ENCODE data around the gene NT5DC3. TPM values are rescaled to one million over a fixed set of nuclear protein-coding genes. Genes with fewer than 3 reads are reported as not detected.

NT5DC3 gene
- total and polyA plus RNA-seq, 9 of the 15 experiments (the other 6 are each of a cell fraction or from before 2014, with no cell fraction given), result 6.3 to 33.5 (median 24.5) TPM

- 78% methylated on average over 5 of the region's 5 CpGs for WGBS (ENCODE audit: insufficient coverage, low coverage, missing lambda C conversion rate)
- no peak for ATAC-seq
- peaks cover 2% of the 10 kb centered on the region; the same call in 1 of the 2 replicates for H3K9me3 ChIP-seq (replicated peaks; ENCODE audit: control insufficient read depth, insufficient read depth, low read depth, low read length)
- FAIRE-seq, result no peak
- peaks cover 65% of the 10 kb centered on the region for H3K79me2 ChIP-seq (ENCODE audit: control insufficient read depth, insufficient read depth, low read length)
- ChIA-PET CTCF (ENCODE audit: low intra/inter-chr PET ratio) (no interaction called here), POLR2A (interaction anchor here (0.6 kb wide), 1 partner anchor 328 kb away, joined by 3 read pairs; the partner anchor contains the start of gene NFYB)
- DNase-seq (ENCODE audit: extremely low read depth in 1 of 4, low spot score in 3 of 4), result peak in 2 of 4 experiments; percentile 18 to 22
- peaks cover 7% of the 10 kb centered on the region for H3K9me1 ChIP-seq (ENCODE audit: control insufficient read depth, insufficient read depth, low read length)
- intact Hi-C loops (cut with micrococcal nuclease), result no loop called here
- H2AFZ ChIP-seq (ENCODE audit: low read depth, low read length), result no peak overlapping the region
- H3K36me3 ChIP-seq (ENCODE audit: control insufficient read depth, insufficient read depth, low read length), result peaks cover 87% of the 10 kb centered on the region
- no peak overlapping the region for H3K4me3 ChIP-seq
- peaks cover 23 to 55% of the 10 kb centered on the region in 2 experiments for H3K4me1 ChIP-seq (replicated peaks in 1 of 2; ENCODE audit: control insufficient read depth in 2 of 2, insufficient read depth in 2 of 2, low read length in 2 of 2)
- BruUV-seq (replicated peaks), result no TSS peak
- peak overlapping the region; percentile 69; the same call in 2 of the 3 replicates for H3K27ac ChIP-seq (ENCODE audit: extremely low read depth, low read depth, low read length)
- in situ Hi-C loops (cut with MboI), result no loop called here
- peaks cover 12% of the 10 kb centered on the region; the same call in 1 of the 2 replicates for H4K20me1 ChIP-seq (replicated peaks; ENCODE audit: control insufficient read depth, insufficient read depth, low read length)
- no peak overlapping the region for H3K9ac ChIP-seq (ENCODE audit: insufficient read depth in 1 of 2, low read depth in 2 of 2, low read length in 2 of 2)
- H3K4me2 ChIP-seq (ENCODE audit: insufficient read depth, low read length), result no peak overlapping the region
- H3K27me3 ChIP-seq (ENCODE audit: control insufficient read depth in 2 of 2, insufficient read depth in 2 of 2, low read length in 2 of 2), result no peaks in the 10 kb centered on the region
- no peak for TF ChIP-seq ZNF584 (CRISPR knock-in tag; IDR thresholded peaks at IDR 0.05; ENCODE audit: low read depth)
- no peak for TF ChIP-seq ZNF764 (CRISPR knock-in tag; IDR thresholded peaks at IDR 0.05; ENCODE audit: low read depth)
- no peak for TF ChIP-seq MECOM (CRISPR knock-in tag; IDR thresholded peaks at IDR 0.05)
- TF ChIP-seq CREB3L1 (IDR thresholded peaks at IDR 0.05; ENCODE audit: borderline replicate concordance, low read depth), result no peak
- TF ChIP-seq GATAD2B (IDR thresholded peaks at IDR 0.05; ENCODE audit: borderline replicate concordance), result no peak
- no peak for TF ChIP-seq FOS (IDR thresholded peaks at IDR 0.05; ENCODE audit: extremely low read depth, insufficient read length)
- no peak for TF ChIP-seq NR4A1 (CRISPR knock-in tag; IDR thresholded peaks at IDR 0.05)
- no peak for TF ChIP-seq NR4A1 (tag; IDR thresholded peaks at IDR 0.05)
- no peak for TF ChIP-seq BMI1 (IDR thresholded peaks at IDR 0.05; ENCODE audit: low read length)
- TF ChIP-seq ZNF75A (CRISPR knock-in tag; IDR thresholded peaks at IDR 0.05), result no peak
- TF ChIP-seq HMGN3 (IDR thresholded peaks at IDR 0.05; ENCODE audit: borderline replicate concordance, extremely low read depth, insufficient read length, low read depth, low read length), result no peak
- TF ChIP-seq GATAD2A (IDR thresholded peaks at IDR 0.05), result no peak
- no peak for TF ChIP-seq RBM14 (IDR thresholded peaks at IDR 0.05; ENCODE audit: borderline replicate concordance, insufficient read depth, low read depth, low read length)
- TF ChIP-seq SMARCC2 (IDR thresholded peaks at IDR 0.05; ENCODE audit: low read depth), result no peak
- TF ChIP-seq, protein P1, sequence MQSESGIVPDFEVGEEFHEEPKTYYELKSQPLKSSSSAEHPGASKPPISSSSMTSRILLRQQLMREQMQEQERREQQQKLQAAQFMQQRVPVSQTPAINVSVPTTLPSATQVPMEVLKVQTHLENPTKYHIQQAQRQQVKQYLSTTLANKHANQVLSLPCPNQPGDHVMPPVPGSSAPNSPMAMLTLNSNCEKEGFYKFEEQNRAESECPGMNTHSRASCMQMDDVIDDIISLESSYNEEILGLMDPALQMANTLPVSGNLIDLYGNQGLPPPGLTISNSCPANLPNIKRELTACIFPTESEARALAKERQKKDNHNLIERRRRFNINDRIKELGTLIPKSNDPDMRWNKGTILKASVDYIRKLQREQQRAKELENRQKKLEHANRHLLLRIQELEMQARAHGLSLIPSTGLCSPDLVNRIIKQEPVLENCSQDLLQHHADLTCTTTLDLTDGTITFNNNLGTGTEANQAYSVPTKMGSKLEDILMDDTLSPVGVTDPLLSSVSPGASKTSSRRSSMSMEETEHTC (IDR thresholded peaks at IDR 0.05), result no peak
- TF ChIP-seq ZNF3 (CRISPR knock-in tag; IDR thresholded peaks at IDR 0.05), result no peak
- TF ChIP-seq ZBTB43 (CRISPR knock-in tag; IDR thresholded peaks at IDR 0.05), result no peak
- no peak for TF ChIP-seq SFPQ (IDR thresholded peaks at IDR 0.05; ENCODE audit: low read depth, low read length)
Observed at GRCh38 chr12:103810111-103810510, 30.9 kb downstream of the NT5DC3 start.
